GM12864 (cell line): ENCODE measurements around the gene APOL1.

Experiments
- DNase-seq: peaks from one replicate; pipeline ENCODE4 v3.0.0-alpha.2; 2011; ENCODE audit warnings: low read depth
- H3K4me3 ChIP-seq: 2 replicates; pipeline ENCODE4 v1.5.1; 2011; ENCODE audit warnings: mild to moderate bottlenecking, low read depth, low read length, control low read depth
- TF ChIP-seq, protein P1 (sequence below): IDR thresholded peaks from 2 replicates; pipeline ENCODE4 v1.5.1; 2011; ENCODE audit warnings: low read depth, mild to moderate bottlenecking, moderate library complexity, low read length, control low read depth, inconsistent platforms; ENCODE audit errors: missing control alignments

Gene APOL1

GRCh38 chr22:36218648-36219193 lies 34.2 kb upstream of the APOL1 start:
- no peak for DNase-seq
- no peak overlapping the region for H3K4me3 ChIP-seq
- TF ChIP-seq, protein P1, sequence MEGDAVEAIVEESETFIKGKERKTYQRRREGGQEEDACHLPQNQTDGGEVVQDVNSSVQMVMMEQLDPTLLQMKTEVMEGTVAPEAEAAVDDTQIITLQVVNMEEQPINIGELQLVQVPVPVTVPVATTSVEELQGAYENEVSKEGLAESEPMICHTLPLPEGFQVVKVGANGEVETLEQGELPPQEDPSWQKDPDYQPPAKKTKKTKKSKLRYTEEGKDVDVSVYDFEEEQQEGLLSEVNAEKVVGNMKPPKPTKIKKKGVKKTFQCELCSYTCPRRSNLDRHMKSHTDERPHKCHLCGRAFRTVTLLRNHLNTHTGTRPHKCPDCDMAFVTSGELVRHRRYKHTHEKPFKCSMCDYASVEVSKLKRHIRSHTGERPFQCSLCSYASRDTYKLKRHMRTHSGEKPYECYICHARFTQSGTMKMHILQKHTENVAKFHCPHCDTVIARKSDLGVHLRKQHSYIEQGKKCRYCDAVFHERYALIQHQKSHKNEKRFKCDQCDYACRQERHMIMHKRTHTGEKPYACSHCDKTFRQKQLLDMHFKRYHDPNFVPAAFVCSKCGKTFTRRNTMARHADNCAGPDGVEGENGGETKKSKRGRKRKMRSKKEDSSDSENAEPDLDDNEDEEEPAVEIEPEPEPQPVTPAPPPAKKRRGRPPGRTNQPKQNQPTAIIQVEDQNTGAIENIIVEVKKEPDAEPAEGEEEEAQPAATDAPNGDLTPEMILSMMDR = no peak

DNA sequence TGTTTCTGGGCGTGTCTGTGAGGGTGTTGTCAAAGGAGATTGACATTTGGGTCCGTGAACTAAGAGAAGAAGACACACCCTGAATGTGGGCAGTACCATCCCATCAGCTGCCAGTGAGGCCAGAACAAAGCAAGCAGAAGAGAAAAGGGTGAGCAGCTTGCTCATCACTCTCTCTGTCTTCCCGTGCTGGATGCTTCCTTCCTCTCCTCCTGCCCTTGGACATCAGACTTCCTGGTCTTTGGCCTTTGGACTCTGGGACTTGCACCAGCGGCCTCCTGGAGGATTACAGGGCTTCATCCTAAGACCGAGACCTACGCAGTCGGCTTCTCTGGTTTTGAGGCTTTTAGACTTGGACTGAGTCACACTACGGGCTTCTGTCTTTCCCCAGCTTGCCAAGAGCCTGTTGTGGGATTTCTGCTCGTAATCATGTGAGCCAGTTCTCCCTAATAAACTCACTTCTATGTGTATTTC lies 32.4 kb upstream of the APOL1 start:
- H3K4me3 ChIP-seq = no peak overlapping the region
- no peak for DNase-seq
- TF ChIP-seq, protein P1 = no peak

DNA sequence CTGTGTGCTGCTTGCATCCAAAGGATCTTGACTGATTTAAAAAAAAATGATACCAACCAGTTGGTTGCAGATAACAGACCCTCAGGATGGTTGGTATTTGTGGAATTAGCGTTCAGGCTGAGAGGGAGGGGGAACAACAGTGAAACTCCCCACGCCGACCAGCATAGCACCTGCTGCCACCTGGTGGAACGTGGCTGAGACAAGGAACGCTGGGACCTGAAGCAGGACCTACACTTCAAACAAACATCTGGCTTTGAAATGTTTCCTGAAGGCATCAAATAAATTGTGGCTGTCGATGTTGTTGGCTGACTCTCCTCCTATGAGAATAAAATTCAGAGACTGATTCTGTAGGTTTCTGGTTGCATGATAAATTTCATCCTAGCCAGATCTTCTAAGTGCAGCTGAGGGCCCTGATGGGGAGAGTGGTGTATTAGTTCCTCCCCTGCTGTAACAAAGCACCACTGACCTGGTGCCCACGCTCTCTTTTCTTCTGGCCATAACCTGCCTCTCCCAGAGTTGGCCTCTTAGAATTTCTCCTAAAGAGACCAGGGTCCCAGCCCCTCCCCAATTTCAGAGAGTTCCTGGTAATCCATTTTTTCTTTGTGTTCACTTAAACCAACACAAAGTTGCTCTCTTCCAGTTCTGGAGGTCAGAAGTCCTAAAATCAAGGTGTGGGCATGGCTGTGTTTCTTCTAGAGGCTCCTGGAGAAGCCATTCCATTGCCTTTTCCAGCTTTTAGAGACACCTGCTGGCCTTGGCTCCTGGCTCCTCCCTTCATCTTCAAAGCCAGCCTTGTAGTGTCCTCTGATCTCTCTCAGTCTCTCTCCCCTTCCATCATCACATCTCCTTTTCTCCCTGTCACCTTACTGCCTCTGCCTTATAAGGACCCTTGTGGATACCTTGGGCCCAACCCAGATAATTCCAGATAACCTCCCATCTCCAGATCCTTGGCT lies 30.9 kb upstream of the APOL1 start:
- DNase-seq = no peak
- TF ChIP-seq, protein P1 = peak; percentile 86

GRCh38 chr22:36222887-36223450 lies 30.0 kb upstream of the APOL1 start:
- no peak overlapping the region for H3K4me3 ChIP-seq
- DNase-seq = no peak
- TF ChIP-seq, protein P1 = no peak

More for the DNA sequence above, 30.9 kb upstream of the APOL1 start:
- H3K4me3 ChIP-seq = no peak overlapping the region

DNA sequence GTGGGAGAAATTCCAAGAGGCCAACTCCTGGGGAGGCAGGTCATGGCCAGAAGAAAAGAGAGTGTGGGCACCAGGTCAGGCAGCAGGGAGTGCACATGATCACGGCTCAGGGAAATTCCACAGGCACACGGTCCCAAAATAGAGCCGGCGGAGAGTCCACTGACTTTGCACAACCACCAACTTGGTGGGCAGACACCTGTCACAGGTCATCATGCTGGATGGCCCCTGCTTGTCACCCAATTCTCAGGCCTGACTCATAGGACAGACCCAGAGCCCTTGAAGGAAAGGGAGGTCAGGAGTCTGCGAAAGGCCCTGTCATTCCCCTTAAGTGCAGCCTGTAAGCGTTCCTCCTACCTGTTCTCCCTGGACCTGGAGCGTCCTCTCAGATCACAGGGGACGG lies 29.4 kb upstream of the APOL1 start:
- TF ChIP-seq, protein P1 = no peak
- no peak overlapping the region for H3K4me3 ChIP-seq
- DNase-seq = no peak

DNA sequence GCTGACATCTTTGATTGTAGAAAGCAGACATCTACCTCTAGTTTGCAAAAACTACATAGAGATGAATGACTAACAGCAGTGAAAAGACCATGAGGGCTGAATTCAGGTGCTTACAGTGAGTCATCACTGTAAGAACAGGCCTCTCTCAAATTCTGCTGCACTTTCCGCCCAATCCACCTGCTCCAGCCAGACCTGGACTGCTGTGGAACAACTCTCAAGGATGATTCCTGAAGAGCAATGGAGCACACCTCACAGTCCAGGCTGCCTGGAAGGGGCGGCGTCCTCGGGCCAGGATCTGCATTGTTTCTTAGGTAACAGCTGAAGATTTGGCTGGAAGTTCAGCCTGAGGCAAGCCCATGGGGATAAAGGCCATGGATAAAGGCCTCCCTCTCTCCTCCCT lies 28.7 kb upstream of the APOL1 start:
- H3K4me3 ChIP-seq = no peak overlapping the region
- TF ChIP-seq, protein P1 = no peak
- DNase-seq = no peak
